GM18520 (cell line): ENCODE data around the gene IL11.
"Not testable (repeated sequence)": the region's sequence is repeated elsewhere in the genome, so short reads cannot be mapped to it uniquely, and the experiment has no call there.

Experiments
- ATAC-seq: cut with Tn5 transposase; IDR thresholded peaks from one replicate; pipeline ENCODE4 v1.9.1; 2021; ENCODE audit not compliant: unreplicated experiment

IL11 gene

GRCh38 chr19:55370305-55370988 is at the start of gene IL11:
IL11 (minus strand) TSS chr19:55370463; CDS start chr19:55370310, 153 bp downstream.
- no peak for ATAC-seq

- ATAC-seq: no peak
These were observed 49.5 kb upstream of the IL11 start for GRCh38 chr19:55419624-55420236.

- ATAC-seq: no peak
These were observed 48.8 kb upstream of the IL11 start for GRCh38 chr19:55419103-55419502.

GRCh38 chr19:55418185-55418584 is 47.9 kb upstream of the IL11 start:
- ATAC-seq: no peak

GRCh38 chr19:55410168-55410567 is 39.9 kb upstream of the IL11 start:
- ATAC-seq: no peak

- ATAC-seq: not testable (repeated sequence)
These were observed 38.9 kb upstream of the IL11 start for GRCh38 chr19:55409179-55409578.

- ATAC-seq: no peak
These were observed 38.2 kb upstream of the IL11 start for GRCh38 chr19:55408533-55408872.

- peak; percentile 80 for ATAC-seq
These were observed 37.7 kb upstream of the IL11 start for GRCh38 chr19:55407800-55408532.

- ATAC-seq: peak; percentile 56
These were observed 37.2 kb upstream of the IL11 start, which contains the start of gene UBE2S for GRCh38 chr19:55407550-55407799. UBE2S (minus strand) TSS chr19:55407788; CDS start chr19:55407589, 199 bp downstream.

- no peak for ATAC-seq
These were observed 36.7 kb upstream of the IL11 start for GRCh38 chr19:55406826-55407549.

GRCh38 chr19:55406091-55406825 is 36.0 kb upstream of the IL11 start:
- no peak for ATAC-seq

GRCh38 chr19:55405638-55406037 is 35.4 kb upstream of the IL11 start:
- ATAC-seq: no peak

GRCh38 chr19:55402509-55402908 is 32.2 kb upstream of the IL11 start:
- ATAC-seq: no peak

GRCh38 chr19:55401390-55401789 is 31.1 kb upstream of the IL11 start:
- ATAC-seq: not testable (repeated sequence)

- no peak for ATAC-seq
These were observed 30.2 kb upstream of the IL11 start for GRCh38 chr19:55400281-55401087.

GRCh38 chr19:55398200-55398925 is 28.1 kb upstream of the IL11 start:
- no peak for ATAC-seq

- no peak for ATAC-seq
These were observed 22.8 kb upstream of the IL11 start for GRCh38 chr19:55392820-55393761.
